Activated CD4-positive, alpha-beta T cell treated with anti-CD3 and anti-CD28 coated beads, Interleukin-2, Interleukin-4, amounts not matched to agents 100 ng/mL and 50 ng/mL, durations not matched to agents 16 hours and 8 hours (primary cell): Measurements from ENCODE around the gene TREML4.
A peak's percentile ranks its signal among the peaks of the same experiment; 100 is the strongest.
"Not testable (repeated sequence)": the region's sequence is repeated elsewhere in the genome, so short reads cannot be mapped to it uniquely, and the experiment has no call there.

ENCODE experiments used
- DNase-seq: peaks from one replicate; pipeline ENCODE4 v3.0.0-alpha.2; 2020; ENCODE audit warnings: low spot score

The TREML4 gene

GRCh38 chr6:41228096-41228495 is at the start of gene TREML4:
TSS of gene TREML4 (plus strand) at chr6:41228349. CDS start at chr6:41228428, 79 bp downstream.
- no peak for DNase-seq

GRCh38 chr6:41179163-41179562 is 49.0 kb upstream of the TREML4 start:
- DNase-seq, result no peak

GRCh38 chr6:41181566-41181965 is 46.6 kb upstream of the TREML4 start:
- no peak for DNase-seq

GRCh38 chr6:41182069-41183034 is 45.8 kb upstream of the TREML4 start:
- DNase-seq, result peak; percentile 65

GRCh38 chr6:41184761-41185160 is 43.4 kb upstream of the TREML4 start:
- DNase-seq, result no peak

- no peak for DNase-seq
Observed at GRCh38 chr6:41186031-41186562, 42.1 kb upstream of the TREML4 start.

GRCh38 chr6:41187924-41188886 is 39.9 kb upstream of the TREML4 start:
- DNase-seq, result no peak

- DNase-seq, result not testable (repeated sequence)
Observed at GRCh38 chr6:41189046-41189445, 39.1 kb upstream of the TREML4 start.

- no peak for DNase-seq
Observed at GRCh38 chr6:41189967-41190366, 38.2 kb upstream of the TREML4 start.

- no peak for DNase-seq
Observed at GRCh38 chr6:41190791-41191190, 37.4 kb upstream of the TREML4 start.

- peak; percentile 42 for DNase-seq
Observed at GRCh38 chr6:41191569-41191968, 36.6 kb upstream of the TREML4 start.

- DNase-seq, result no peak
Observed at GRCh38 chr6:41193171-41193734, 34.9 kb upstream of the TREML4 start.

GRCh38 chr6:41193884-41194283 is 34.3 kb upstream of the TREML4 start:
- no peak for DNase-seq

- DNase-seq, result no peak
Observed at GRCh38 chr6:41194386-41194785, 33.8 kb upstream of the TREML4 start.

- DNase-seq, result no peak
Observed at GRCh38 chr6:41197234-41197633, 30.9 kb upstream of the TREML4 start.

- DNase-seq, result peak; percentile 66
Observed at GRCh38 chr6:41199552-41200246, 28.4 kb upstream of the TREML4 start.

- DNase-seq, result peak; percentile 77
Observed at GRCh38 chr6:41200296-41200900, 27.8 kb upstream of the TREML4 start.

GRCh38 chr6:41200901-41201763 is 27.0 kb upstream of the TREML4 start, which contains the start of gene TREML2:
TSS of gene TREML2 (minus strand) at chr6:41201149. CDS start at chr6:41201008, 141 bp downstream.
- peak; percentile 21 for DNase-seq

- no peak for DNase-seq
Observed at GRCh38 chr6:41201764-41202173, 26.4 kb upstream of the TREML4 start.

GRCh38 chr6:41204156-41204555 is 24.0 kb upstream of the TREML4 start:
- DNase-seq, result no peak
